Upper lobe of left lung (tissue), 6 donors: ENCODE results near the gene ERGIC2. TPM values are rescaled to one million over a fixed set of nuclear protein-coding genes. Genes with fewer than 3 reads are reported as not detected.

Experiments used
- ATAC-seq, 2 donors: fragments of 200-7000 bp; cut with Tn5 transposase; one replicate each; pipeline ENCODE4 v1.9.1; 2022; ENCODE audit warnings: mild to moderate bottlenecking in 2 of 2, moderate library complexity in 2 of 2; ENCODE audit not compliant: low FRiP score in 2 of 2
- DNase-seq, 2 donors: peaks; one replicate each; pipeline ENCODE4 v3.0.0-alpha.2; 2019 to 2020
- H3K27ac ChIP-seq, 4 donors: fragments of 200-600 bp; sonication (generic); one replicate each; pipeline ENCODE4 v1.5.1; 2016 to 2019
- H3K27me3 ChIP-seq, 4 donors: fragments of 200-600 bp; sonication (generic); one replicate each; pipeline ENCODE4 v1.5.1; 2017 to 2019
- H3K36me3 ChIP-seq, 4 donors: fragments of 200-600 bp; sonication (generic); one replicate each; pipeline ENCODE4 v1.5.1; 2016 to 2019
- H3K4me1 ChIP-seq, 4 donors: fragments of 200-600 bp; sonication (generic); one replicate each; pipeline ENCODE4 v1.5.1; 2018 to 2019
- H3K4me3 ChIP-seq, 4 donors: fragments of 200-600 bp; sonication (generic); one replicate each; pipeline ENCODE4 v1.5.1; 2017 to 2019; ENCODE audit warnings: mild to moderate bottlenecking in 2 of 4, moderate library complexity in 1 of 4
- H3K9me3 ChIP-seq, 4 donors: fragments of 200-600 bp; sonication (generic); one replicate each; pipeline ENCODE4 v1.5.1; 2018 to 2019
- EP300 ChIP-seq, 4 donors: sonication (generic); formaldehyde crosslinking; IDR thresholded peaks; one replicate each; pipeline ENCODE4 v1.5.1; 2017; ENCODE audit warnings: antibody characterized with exemption in 4 of 4, control low read depth in 2 of 4
- POLR2A ChIP-seq, 4 donors: fragments of 450-650 bp; IDR thresholded peaks; one replicate each; pipeline ENCODE4 v1.5.1; 2016 to 2017; ENCODE audit warnings: antibody characterized with exemption in 4 of 4, mild to moderate bottlenecking in 2 of 4
- POLR2AphosphoS5 ChIP-seq, 2 donors: sonication (generic); formaldehyde crosslinking; IDR thresholded peaks; one replicate each; pipeline ENCODE4 v1.5.1; 2017; ENCODE audit warnings: antibody characterized with exemption in 2 of 2
- WGBS, 2 donors: methylation state at CpG; one replicate each; pipeline ENCODE4 v1.1.5; 2017 to 2018; 5-methylcytosine and 5-hydroxymethylcytosine counted together
- total RNA-seq, 6 donors: library from RNA; depleted of rRNA in 4 of 6; stranded (reverse); fragments of >200 nt in 4 of 6; gene quantifications; one replicate each; pipeline versions ENCODE4 v1.1.0 to v1.2.1, GENCODE V29; 2016 to 2021
- TF ChIP-seq, protein P1 (sequence below), 6 experiments: fragments of 450-650 bp in 4 of 6; fragments of 200-600 bp in 2 of 6; sonication (generic) in 2 of 6; IDR thresholded peaks; one replicate each; pipeline ENCODE4 v1.5.1; 2016 to 2019; ENCODE audit warnings: antibody characterized with exemption in 6 of 6
- donor health status: DM: no; HTN: no; CAD: no; lungs with moderate emphysema.
- donor health status: DM: no; HTN: yes; CAD: no; lungs with severe emphysema.

Gene ERGIC2, protein sequence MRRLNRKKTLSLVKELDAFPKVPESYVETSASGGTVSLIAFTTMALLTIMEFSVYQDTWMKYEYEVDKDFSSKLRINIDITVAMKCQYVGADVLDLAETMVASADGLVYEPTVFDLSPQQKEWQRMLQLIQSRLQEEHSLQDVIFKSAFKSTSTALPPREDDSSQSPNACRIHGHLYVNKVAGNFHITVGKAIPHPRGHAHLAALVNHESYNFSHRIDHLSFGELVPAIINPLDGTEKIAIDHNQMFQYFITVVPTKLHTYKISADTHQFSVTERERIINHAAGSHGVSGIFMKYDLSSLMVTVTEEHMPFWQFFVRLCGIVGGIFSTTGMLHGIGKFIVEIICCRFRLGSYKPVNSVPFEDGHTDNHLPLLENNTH
- total RNA-seq = 10 to 100 TPM in 5 of 6 donors, 1 to 10 TPM in 1; 9.4 to 64.7 (median 41.3) TPM

DNA sequence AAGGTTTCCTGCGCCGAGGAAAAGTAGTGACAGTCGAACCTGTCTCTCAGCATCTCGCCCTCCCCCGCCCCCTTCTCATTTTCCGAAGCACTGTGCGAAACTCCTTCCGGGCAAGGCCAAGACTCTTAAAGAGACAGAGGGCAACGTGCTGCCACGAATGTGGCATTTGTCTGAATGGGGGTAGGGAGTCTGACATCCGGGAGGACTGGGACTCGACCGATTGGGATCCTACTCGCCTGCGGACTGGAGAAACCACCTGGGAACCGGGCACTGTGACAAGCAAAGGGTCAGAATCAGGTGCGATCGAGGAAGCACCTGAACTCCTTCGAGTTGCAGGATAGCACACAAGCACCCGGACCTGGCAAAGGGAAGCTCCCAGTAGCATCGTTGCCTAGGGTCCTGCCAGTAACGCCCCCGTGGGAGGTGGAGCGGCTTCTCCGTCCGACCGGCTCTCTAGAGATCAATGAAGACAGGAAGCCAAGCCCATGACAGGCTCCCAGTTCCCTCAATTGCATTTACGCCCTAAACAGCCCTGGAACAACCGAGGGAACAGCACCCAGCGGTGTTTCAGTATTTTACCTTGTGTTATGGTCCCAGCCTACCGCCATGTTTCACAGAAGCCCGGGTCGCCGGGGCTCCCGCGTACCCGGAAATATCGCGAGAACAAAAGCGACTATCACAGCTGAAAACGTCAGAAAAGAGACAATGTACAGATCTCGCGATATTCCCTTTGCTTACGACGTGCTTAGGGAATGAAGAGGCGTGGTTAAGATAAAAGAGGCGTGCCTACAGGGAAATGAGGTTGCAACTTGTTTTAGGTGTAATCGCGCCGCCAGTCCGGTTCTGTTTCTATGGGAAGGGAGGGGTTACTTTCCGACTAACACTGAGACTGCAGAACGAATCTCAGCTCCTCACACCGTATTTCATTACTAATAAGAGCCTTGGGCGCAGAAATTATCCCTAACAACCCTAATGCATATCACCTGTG is at the start of gene ERGIC2:
Gene ERGIC2, minus strand, starts transcription at position 637 of the 988 bp plus-strand sequence. CDS start 9,539 bp downstream, outside the sequence.
- 0 to 1% methylated on average over 46 to 55 of the region's 55 CpGs for WGBS, 2 donors
- H3K4me3 ChIP-seq = peak within 1 kb of the TSS; percentile 14 to 99 (median 86)
- peak within 1 kb of the TSS; percentile 84 to 94 (median 92) for H3K27ac ChIP-seq
- peaks cover 0 to 3% (median 0%) of the 10 kb centered on the region in 4 donors for H3K36me3 ChIP-seq
- DNase-seq (peak; percentile 90 to 93), ATAC-seq (peak; percentile 97 to 99)
- no peaks in the 10 kb centered on the region for H3K27me3 ChIP-seq
- TF ChIP-seq POLR2A (IDR thresholded peaks at IDR 0.05) (peak in 2 of 4 donors; percentile 52 to 79), EP300 (IDR thresholded peaks at IDR 0.05) (no peak), POLR2AphosphoS5 (IDR thresholded peaks at IDR 0.05) (peak in 1 of 2 donors; percentile 54)
- TF ChIP-seq, protein P1, sequence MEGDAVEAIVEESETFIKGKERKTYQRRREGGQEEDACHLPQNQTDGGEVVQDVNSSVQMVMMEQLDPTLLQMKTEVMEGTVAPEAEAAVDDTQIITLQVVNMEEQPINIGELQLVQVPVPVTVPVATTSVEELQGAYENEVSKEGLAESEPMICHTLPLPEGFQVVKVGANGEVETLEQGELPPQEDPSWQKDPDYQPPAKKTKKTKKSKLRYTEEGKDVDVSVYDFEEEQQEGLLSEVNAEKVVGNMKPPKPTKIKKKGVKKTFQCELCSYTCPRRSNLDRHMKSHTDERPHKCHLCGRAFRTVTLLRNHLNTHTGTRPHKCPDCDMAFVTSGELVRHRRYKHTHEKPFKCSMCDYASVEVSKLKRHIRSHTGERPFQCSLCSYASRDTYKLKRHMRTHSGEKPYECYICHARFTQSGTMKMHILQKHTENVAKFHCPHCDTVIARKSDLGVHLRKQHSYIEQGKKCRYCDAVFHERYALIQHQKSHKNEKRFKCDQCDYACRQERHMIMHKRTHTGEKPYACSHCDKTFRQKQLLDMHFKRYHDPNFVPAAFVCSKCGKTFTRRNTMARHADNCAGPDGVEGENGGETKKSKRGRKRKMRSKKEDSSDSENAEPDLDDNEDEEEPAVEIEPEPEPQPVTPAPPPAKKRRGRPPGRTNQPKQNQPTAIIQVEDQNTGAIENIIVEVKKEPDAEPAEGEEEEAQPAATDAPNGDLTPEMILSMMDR (IDR thresholded peaks at IDR 0.05) = no peak
- peaks cover 12 to 22% (median 13%) of the 10 kb centered on the region in 4 donors for H3K4me1 ChIP-seq
- H3K9me3 ChIP-seq = no peaks in the 10 kb centered on the region

DNA sequence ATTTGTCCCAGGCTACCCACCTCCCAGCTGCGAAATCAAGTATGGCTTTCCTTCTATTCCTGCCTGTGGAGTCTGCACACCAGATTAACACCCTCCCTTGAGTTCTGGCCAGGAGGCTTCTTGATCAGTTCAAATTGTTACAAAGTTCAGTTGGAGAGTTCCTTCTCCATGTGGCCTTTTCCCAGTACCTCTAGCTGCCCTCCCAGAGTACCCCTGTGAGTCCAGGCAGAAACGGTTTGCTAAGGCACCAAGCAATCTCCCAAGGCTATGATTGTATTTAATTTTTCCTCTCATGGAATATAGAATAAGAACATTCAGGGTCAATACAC is 49.7 kb upstream of the ERGIC2 start:
- H3K27me3 ChIP-seq = no peaks in the 10 kb centered on the region
- ATAC-seq = no peak
- 89 to 98% methylated on average over 2 of the region's 2 CpGs for WGBS, 2 donors
- H3K4me1 ChIP-seq = peaks cover 0 to 6% (median 3%) of the 10 kb centered on the region in 4 donors
- no peak overlapping the region for H3K4me3 ChIP-seq
- no peaks in the 10 kb centered on the region for H3K9me3 ChIP-seq
- no peaks in the 10 kb centered on the region for H3K36me3 ChIP-seq
- no peak for DNase-seq
- H3K27ac ChIP-seq = no peak overlapping the region
- TF ChIP-seq, protein P1 (IDR thresholded peaks at IDR 0.05) = no peak
- TF ChIP-seq EP300 (IDR thresholded peaks at IDR 0.05) (no peak), POLR2AphosphoS5 (IDR thresholded peaks at IDR 0.05) (no peak), POLR2A (IDR thresholded peaks at IDR 0.05) (no peak)

DNA sequence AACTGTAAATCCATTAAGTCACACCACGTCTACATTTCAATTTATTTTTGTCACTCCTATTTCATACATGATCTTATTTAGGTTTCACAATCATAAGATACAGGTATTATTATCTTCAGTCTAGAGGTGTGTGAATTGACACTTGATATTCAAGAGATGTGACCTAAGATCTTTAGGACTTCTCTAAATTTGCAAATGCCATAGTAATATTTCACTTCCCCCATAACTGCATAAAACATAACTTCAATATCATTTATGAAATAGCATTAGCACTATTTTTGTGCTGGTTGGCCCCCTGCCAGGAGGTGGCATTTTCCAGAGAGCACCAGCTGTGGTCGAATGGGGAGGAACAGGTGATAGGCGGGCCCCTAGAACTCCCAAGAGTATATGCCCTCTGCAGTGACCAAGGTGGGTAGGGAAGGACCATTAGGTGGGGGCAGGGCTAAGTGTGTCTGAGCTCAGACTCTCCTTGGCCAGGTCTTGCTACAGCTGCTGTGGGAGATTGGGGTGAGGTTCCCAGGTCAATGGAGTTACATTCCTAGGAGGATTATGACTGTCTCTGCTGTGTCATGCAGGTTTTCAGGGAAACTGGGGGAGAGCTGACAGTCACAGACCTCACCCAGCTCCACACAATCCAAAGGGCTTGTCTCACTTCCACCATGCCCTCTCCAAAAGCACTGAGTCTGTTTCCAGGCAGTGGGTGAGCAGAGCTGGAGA is 49.2 kb upstream of the ERGIC2 start:
- no peak overlapping the region for H3K4me3 ChIP-seq
- WGBS, 2 donors = 76% methylated on average over 3 of the region's 3 CpGs
- ATAC-seq = no peak

DNA sequence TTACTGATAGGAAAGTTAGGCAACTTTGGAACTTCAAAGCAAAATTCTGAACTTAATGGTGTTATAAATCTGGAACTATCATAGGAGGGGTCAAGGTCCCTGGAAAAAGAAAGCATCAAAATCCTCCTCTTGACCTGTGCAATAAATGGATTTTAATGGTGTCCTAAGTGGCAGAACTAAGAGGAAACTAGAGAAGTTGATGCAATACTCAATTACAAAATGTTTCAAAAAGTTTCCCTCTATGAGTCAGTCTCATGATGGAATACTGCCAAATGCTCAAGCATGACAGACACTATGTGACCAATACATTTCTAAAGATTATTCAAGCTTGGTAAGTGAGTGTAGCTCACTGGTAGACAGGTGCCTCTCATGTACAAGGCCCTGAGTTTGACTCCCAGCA is 47.7 kb upstream of the ERGIC2 start:
- peak in 1 of 2 donors; percentile 80 for ATAC-seq
- no peak for DNase-seq

More for the DNA sequence above, 49.2 kb upstream of the ERGIC2 start:
- H3K27ac ChIP-seq = no peak overlapping the region
- no peak for DNase-seq
- H3K27me3 ChIP-seq = no peaks in the 10 kb centered on the region
- TF ChIP-seq POLR2AphosphoS5 (IDR thresholded peaks at IDR 0.05) (no peak), EP300 (IDR thresholded peaks at IDR 0.05) (no peak), POLR2A (IDR thresholded peaks at IDR 0.05) (no peak)
- TF ChIP-seq, protein P1 (IDR thresholded peaks at IDR 0.05) = no peak
- H3K9me3 ChIP-seq = no peaks in the 10 kb centered on the region
- peaks cover 0 to 6% (median 4%) of the 10 kb centered on the region in 4 donors for H3K4me1 ChIP-seq
- H3K36me3 ChIP-seq = no peaks in the 10 kb centered on the region

More for the DNA sequence above, 47.7 kb upstream of the ERGIC2 start:
- H3K4me1 ChIP-seq = peaks cover 0 to 6% (median 4%) of the 10 kb centered on the region in 4 donors
- H3K27me3 ChIP-seq = no peaks in the 10 kb centered on the region
- H3K36me3 ChIP-seq = no peaks in the 10 kb centered on the region
- H3K4me3 ChIP-seq = no peak overlapping the region
- no peaks in the 10 kb centered on the region for H3K9me3 ChIP-seq
- TF ChIP-seq, protein P1 (IDR thresholded peaks at IDR 0.05) = no peak
- TF ChIP-seq POLR2AphosphoS5 (IDR thresholded peaks at IDR 0.05) (no peak), EP300 (IDR thresholded peaks at IDR 0.05) (peak in 1 of 4 donors; percentile 25), POLR2A (IDR thresholded peaks at IDR 0.05) (no peak)
- H3K27ac ChIP-seq = peak overlapping the region in 1 of 4 donors; percentile 37
